GM12801 (cell line): ENCODE data around the gene SVOPL.

Source experiments
- TF ChIP-seq, protein P1 (sequence below): IDR thresholded peaks from one replicate; pipeline ENCODE4 v1.5.1; 2011; ENCODE audit warnings: control low read depth; ENCODE audit not compliant: insufficient read length; ENCODE audit errors: extremely low read depth

The SVOPL gene

DNA sequence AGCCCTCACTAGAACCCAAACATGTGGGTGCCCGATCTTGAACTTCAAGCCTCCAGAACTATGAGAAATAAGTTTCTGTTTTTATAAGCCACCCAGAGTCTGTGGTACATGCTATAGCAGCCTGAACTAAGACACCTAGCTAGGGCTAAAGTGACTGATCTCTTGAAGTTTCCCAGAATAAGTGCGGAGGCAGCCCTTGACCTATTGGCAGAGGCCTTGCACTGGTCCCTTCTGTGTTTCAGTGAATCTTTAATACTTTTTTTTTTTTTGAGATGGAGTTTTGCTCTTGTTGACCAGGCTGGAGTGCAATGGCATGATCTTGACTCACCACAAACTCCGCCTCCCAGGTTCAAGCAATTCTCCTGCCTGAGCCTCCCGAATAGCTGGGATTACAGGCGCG is 85.1 kb downstream of the SVOPL start:
- TF ChIP-seq, protein P1, sequence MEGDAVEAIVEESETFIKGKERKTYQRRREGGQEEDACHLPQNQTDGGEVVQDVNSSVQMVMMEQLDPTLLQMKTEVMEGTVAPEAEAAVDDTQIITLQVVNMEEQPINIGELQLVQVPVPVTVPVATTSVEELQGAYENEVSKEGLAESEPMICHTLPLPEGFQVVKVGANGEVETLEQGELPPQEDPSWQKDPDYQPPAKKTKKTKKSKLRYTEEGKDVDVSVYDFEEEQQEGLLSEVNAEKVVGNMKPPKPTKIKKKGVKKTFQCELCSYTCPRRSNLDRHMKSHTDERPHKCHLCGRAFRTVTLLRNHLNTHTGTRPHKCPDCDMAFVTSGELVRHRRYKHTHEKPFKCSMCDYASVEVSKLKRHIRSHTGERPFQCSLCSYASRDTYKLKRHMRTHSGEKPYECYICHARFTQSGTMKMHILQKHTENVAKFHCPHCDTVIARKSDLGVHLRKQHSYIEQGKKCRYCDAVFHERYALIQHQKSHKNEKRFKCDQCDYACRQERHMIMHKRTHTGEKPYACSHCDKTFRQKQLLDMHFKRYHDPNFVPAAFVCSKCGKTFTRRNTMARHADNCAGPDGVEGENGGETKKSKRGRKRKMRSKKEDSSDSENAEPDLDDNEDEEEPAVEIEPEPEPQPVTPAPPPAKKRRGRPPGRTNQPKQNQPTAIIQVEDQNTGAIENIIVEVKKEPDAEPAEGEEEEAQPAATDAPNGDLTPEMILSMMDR, result no peak

DNA sequence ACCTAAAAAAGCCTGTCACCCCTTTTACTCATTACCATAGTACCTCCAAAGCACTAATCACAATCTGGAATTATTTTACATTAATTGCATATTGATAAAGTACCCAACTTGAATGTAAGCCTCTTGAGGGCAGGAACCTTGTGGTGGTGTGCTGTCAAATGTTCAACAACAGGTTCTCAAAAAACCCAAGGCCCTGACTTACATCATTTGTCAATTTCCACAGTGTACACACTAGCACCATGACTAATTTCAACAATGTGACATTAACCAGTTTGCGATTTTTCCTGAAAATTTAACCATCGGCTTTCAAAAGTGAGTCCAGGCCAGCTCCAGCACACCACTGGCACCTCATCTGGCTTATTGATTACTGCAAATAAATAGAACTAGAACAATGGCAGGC is 87.5 kb downstream of the SVOPL start:
- TF ChIP-seq, protein P1, result no peak

DNA sequence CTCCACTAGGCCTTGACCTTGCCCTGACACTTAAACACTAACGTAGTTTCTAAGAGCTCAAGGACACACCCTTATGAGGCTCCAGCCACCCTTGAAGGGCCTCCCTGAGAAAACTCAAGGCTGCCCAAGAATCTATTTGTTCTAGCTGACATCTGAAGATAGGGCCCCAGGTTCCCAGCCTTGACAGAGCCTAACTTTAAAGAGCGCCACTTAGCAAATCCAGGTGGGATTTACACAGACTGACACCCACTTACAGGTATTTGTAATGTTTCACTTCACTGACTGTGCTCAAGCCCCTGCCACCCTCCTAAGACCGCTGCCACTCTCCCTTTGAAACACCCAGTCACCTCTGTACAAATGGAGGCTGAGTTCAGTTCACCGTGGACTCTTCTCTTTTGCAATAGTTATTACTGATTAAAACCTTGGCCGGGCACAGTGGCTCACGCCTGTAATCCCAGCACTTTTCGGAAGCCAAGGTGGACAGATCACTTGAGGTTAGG is 90.4 kb downstream of the SVOPL start:
- TF ChIP-seq, protein P1, result no peak

DNA sequence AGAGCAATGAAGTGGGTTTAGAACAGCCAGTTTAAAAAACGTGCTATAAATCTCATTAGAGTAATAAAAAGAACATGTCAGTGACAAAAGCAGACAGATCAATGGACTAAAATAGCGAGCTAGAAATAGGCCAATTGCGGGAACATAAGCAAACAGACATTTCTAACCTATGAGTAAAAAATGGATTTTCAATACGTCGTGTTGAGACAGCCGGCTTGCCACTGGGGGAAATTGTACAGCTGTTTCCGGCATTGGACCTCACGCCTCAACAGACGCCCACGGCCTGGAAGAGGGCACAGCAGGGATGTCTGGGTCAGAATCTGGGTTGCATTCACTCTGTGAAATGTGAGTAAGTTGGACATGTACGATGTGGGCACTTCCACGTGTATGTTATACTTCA is 92.9 kb downstream of the SVOPL start:
- TF ChIP-seq, protein P1, result no peak

DNA sequence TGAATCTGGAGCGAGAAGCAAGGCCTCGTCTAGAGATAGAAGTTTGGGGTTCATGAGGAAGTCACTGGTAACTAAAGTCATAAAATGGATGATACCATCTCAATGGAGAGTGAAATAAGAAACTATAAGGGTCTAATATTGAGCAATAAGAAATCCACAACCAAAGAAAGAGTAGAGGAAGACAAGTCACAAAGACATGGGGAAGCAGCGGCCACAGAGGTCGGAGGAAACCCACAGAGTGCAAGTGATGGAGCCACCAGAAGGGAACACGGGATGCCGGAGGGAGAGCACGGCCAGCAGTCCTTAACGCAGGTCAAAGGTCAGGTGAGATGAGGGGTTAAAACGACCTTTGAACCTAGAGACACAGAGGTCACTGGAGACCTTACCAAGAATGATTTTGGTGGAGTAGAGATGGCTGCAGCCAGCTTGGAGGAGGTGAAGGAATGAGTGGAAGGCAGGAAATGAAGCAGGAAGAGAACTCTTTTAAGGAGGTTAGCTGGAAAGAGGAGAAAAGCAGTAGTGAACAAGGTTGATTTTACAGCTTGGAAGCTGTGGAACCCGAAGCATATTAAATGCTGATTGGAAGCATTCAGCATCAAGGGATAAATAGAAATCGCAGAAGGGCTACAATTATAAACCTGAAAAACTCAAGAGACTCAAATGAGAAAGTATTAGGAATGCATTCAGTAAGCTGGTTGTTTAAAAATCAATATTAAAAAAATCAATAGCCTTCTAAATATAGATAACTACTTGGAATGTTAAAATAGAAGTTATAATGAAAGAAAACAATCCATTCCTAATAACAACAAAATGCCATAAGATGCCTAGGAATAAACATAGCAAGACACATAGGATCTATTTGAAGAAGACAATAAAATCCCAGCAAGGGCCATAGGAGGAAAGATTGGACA is 93.7 kb downstream of the SVOPL start:
- TF ChIP-seq, protein P1, result no peak

DNA sequence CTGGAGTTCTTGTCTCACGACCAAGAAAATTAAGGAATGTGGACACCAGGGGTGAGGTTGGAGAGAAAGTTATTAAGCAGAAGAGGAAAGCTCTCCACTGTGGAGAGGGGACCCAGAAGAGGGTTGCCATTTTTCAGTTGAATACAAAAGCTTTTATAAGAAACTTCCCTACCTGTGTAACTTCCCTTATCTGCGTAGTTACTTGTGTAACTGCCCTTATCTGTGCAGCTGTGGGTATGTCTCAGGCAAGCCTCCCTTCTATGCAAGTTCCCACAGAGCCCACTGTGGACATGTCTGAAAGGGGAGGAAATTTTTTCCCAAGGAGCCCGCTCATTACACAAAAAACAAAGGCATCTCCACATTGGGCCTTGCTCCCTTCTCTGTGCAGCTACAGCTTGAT is 94.9 kb downstream of the SVOPL start:
- TF ChIP-seq, protein P1, result no peak

DNA sequence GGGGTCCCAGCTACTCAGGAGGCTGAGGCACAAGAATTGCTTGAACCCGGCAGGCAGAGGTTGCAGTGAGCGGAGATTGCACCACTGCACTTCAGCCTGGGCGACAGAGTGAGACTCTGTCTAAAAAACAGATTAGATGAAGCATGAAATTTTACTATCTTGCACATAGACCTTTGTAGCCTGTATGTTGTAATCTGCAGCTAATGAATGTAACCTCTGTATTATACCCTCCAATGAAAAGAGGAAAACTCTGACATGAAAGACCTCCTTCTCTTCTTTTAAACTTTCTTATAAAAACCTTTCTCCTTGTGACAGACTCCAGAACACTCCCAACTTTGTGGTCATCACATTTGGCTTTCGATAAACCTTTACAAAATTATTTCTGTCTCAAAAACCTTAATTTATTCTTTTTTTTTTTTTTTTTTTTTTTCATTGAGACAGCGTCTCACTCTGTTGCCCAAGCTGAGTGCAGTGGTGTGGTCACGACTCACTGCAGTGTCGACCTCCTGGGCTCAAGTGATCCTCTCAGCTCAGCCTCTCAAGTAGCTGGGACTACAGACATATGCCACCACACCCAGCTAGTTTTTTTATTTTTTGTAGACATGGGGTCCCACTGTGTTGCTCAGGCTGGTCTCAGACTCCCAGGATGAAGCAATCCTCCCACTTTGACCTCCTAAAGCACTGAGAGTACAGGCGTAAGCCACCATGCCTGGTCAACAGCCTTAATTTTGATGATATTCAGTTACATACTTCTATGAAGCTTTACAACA is 97.4 kb downstream of the SVOPL start:
- TF ChIP-seq, protein P1, result no peak
